Measurements from ENCODE around the gene COPB2.

Gene COPB2

GRCh38 chr3:139380575-139380974, 8.9 kb downstream of the COPB2 start:
- H3K27me3 ChIP-seq (ENCODE audit: insufficient read depth, low read length, poor library complexity, severe bottlenecking): no peaks in the 10 kb centered on the region
- H3K4me2 ChIP-seq (ENCODE audit: low read depth, low read length, poor library complexity, severe bottlenecking): peak overlapping the region; percentile 36
- H3F3A ChIP-seq (ENCODE audit: low read depth): no peaks in the 10 kb centered on the region
- no peaks in the 10 kb centered on the region for H3K9me3 ChIP-seq (ENCODE audit: insufficient read depth, low read depth, low read length)
- H3K79me2 ChIP-seq (ENCODE audit: insufficient read depth, low read length): peaks cover 58% of the 10 kb centered on the region
- H3K4me3 ChIP-seq (ENCODE audit: low read length, poor library complexity, severe bottlenecking): no peak overlapping the region
- H3K9me2 ChIP-seq (replicated peaks; ENCODE audit: low read depth, low read length): no peaks in the 10 kb centered on the region
- TF ChIP-seq CTCF (conservative IDR thresholded peaks at IDR 0.05; ENCODE audit: low read length): no peak
- H2AFZ ChIP-seq (ENCODE audit: low read length): no peak overlapping the region
- H3K9ac ChIP-seq (ENCODE audit: low read depth, low read length, poor library complexity, severe bottlenecking): no peak overlapping the region
- H3K36me3 ChIP-seq (ENCODE audit: insufficient read depth, low read length): peaks cover 62% of the 10 kb centered on the region; the same call in 1 of the 2 replicates
- peaks cover 29% of the 10 kb centered on the region for H4K20me1 ChIP-seq (ENCODE audit: insufficient read depth, low read length, poor library complexity, severe bottlenecking)
- H3K4me1 ChIP-seq (ENCODE audit: insufficient read depth, low read length, poor library complexity, severe bottlenecking): peaks cover 27% of the 10 kb centered on the region

- no peaks in the 10 kb centered on the region for H3K9me2 ChIP-seq (replicated peaks; ENCODE audit: low read depth, low read length)
Observed at GRCh38 chr3:139378587-139379241, 10.7 kb downstream of the COPB2 start.

GRCh38 chr3:139377378-139377777, 12.1 kb downstream of the COPB2 start:
- no peaks in the 10 kb centered on the region for H3K9me3 ChIP-seq (ENCODE audit: insufficient read depth, low read depth, low read length)
- no peak overlapping the region for H2AFZ ChIP-seq (ENCODE audit: low read length)
- peaks cover 12% of the 10 kb centered on the region for H4K20me1 ChIP-seq (ENCODE audit: insufficient read depth, low read length, poor library complexity, severe bottlenecking)
- H3K79me2 ChIP-seq (ENCODE audit: insufficient read depth, low read length): peaks cover 28% of the 10 kb centered on the region
- peaks cover 84% of the 10 kb centered on the region for H3K36me3 ChIP-seq (ENCODE audit: insufficient read depth, low read length)
- TF ChIP-seq EZH2phosphoT487 (IDR thresholded peaks at IDR 0.05; ENCODE audit: borderline replicate concordance) (no peak), CTCF (conservative IDR thresholded peaks at IDR 0.05; ENCODE audit: low read length) (no peak)
- no peak overlapping the region for H3K9ac ChIP-seq (ENCODE audit: low read depth, low read length, poor library complexity, severe bottlenecking)
- no peak overlapping the region for H3K4me3 ChIP-seq (ENCODE audit: low read length, poor library complexity, severe bottlenecking)
- peaks cover 11% of the 10 kb centered on the region for H3K4me1 ChIP-seq (ENCODE audit: insufficient read depth, low read length, poor library complexity, severe bottlenecking)
- no peak overlapping the region for H3K4me2 ChIP-seq (ENCODE audit: low read depth, low read length, poor library complexity, severe bottlenecking)
- H3K9me2 ChIP-seq (replicated peaks; ENCODE audit: low read depth, low read length): no peaks in the 10 kb centered on the region
- H3F3A ChIP-seq (ENCODE audit: low read depth): no peaks in the 10 kb centered on the region
- no peaks in the 10 kb centered on the region for H3K27me3 ChIP-seq (ENCODE audit: insufficient read depth, low read length, poor library complexity, severe bottlenecking)

More at GRCh38 chr3:139378587-139379241, 10.7 kb downstream of the COPB2 start:
- H3K27me3 ChIP-seq (ENCODE audit: insufficient read depth, low read length, poor library complexity, severe bottlenecking): no peaks in the 10 kb centered on the region
- H3K9ac ChIP-seq (ENCODE audit: low read depth, low read length, poor library complexity, severe bottlenecking): no peak overlapping the region
- no peak overlapping the region for H2AFZ ChIP-seq (ENCODE audit: low read length)
- no peak overlapping the region for H3K4me2 ChIP-seq (ENCODE audit: low read depth, low read length, poor library complexity, severe bottlenecking)
- no peaks in the 10 kb centered on the region for H3F3A ChIP-seq (ENCODE audit: low read depth)
- H3K9me3 ChIP-seq (ENCODE audit: insufficient read depth, low read depth, low read length): no peaks in the 10 kb centered on the region
- H3K4me1 ChIP-seq (ENCODE audit: insufficient read depth, low read length, poor library complexity, severe bottlenecking): peaks cover 20% of the 10 kb centered on the region
- peaks cover 40% of the 10 kb centered on the region for H3K79me2 ChIP-seq (ENCODE audit: insufficient read depth, low read length)
- no peak overlapping the region for H3K4me3 ChIP-seq (ENCODE audit: low read length, poor library complexity, severe bottlenecking)
- TF ChIP-seq EZH2phosphoT487 (IDR thresholded peaks at IDR 0.05; ENCODE audit: borderline replicate concordance) (no peak), CTCF (conservative IDR thresholded peaks at IDR 0.05; ENCODE audit: low read length) (no peak)
- H3K36me3 ChIP-seq (ENCODE audit: insufficient read depth, low read length): peaks cover 80% of the 10 kb centered on the region
- peaks cover 22% of the 10 kb centered on the region for H4K20me1 ChIP-seq (ENCODE audit: insufficient read depth, low read length, poor library complexity, severe bottlenecking)

Measured in Loucy (cell line).